Liver (tissue), 9 donors: ENCODE measurements around the gene FBXL4. TPM values are rescaled to one million over a fixed set of nuclear protein-coding genes. Genes with fewer than 3 reads are reported as not detected.

Experiments used
- DNase-seq: peaks from one replicate; pipeline ENCODE4 v3.0.0-alpha.2; 2017; ENCODE audit warnings: low spot score
- H3K27ac ChIP-seq, 2 donors: one replicate each; pipeline ENCODE4 v1.7.0; 2013; ENCODE audit warnings: inconsistent platforms in 2 of 2, low read length in 2 of 2, control low read depth in 1 of 2, low read depth in 1 of 2, mild to moderate bottlenecking in 1 of 2
- H3K27me3 ChIP-seq, 4 donors: one replicate each; pipeline versions ENCODE4 v1.6.1 to v1.7.0; 2013; ENCODE audit warnings: low read length in 3 of 4, inconsistent platforms in 1 of 4, mild to moderate bottlenecking in 1 of 4, moderate library complexity in 1 of 4; ENCODE audit not compliant: control insufficient read depth in 4 of 4, insufficient read depth in 4 of 4
- H3K36me3 ChIP-seq, 4 donors: one replicate each; pipeline versions ENCODE4 v1.6.1 to v1.7.0; 2013; ENCODE audit warnings: low read length in 3 of 4, mild to moderate bottlenecking in 3 of 4, low read depth in 1 of 4, moderate library complexity in 1 of 4; ENCODE audit not compliant: control insufficient read depth in 4 of 4, insufficient read depth in 3 of 4
- H3K4me1 ChIP-seq, 4 donors: one replicate each; pipeline versions ENCODE4 v1.6.1 to v1.7.0; 2013; ENCODE audit warnings: low read length in 3 of 4, mild to moderate bottlenecking in 3 of 4, moderate library complexity in 1 of 4; ENCODE audit not compliant: control insufficient read depth in 4 of 4, insufficient read depth in 4 of 4
- H3K4me3 ChIP-seq, 3 donors: one replicate each; pipeline versions ENCODE4 v1.6.1 to v1.7.0; 2013; ENCODE audit warnings: low read length in 3 of 3, control low read depth in 1 of 3, low read depth in 1 of 3, mild to moderate bottlenecking in 1 of 3
- H3K9ac ChIP-seq, 2 donors: one replicate each; pipeline ENCODE4 v1.7.0; 2013; ENCODE audit warnings: low read length in 2 of 2, mild to moderate bottlenecking in 2 of 2, moderate library complexity in 2 of 2, control low read depth in 1 of 2, low read depth in 1 of 2
- H3K9me3 ChIP-seq, 4 donors: one replicate each; pipeline versions ENCODE4 v1.6.1 to v1.7.0; 2013; ENCODE audit warnings: low read length in 3 of 4; ENCODE audit not compliant: control insufficient read depth in 4 of 4
- ATF3 ChIP-seq: IDR thresholded peaks from 2 replicates; pipeline ENCODE4 v1.6.1; 2016; ENCODE audit warnings: antibody characterized with exemption
- CTCF ChIP-seq: fragments of 150-350 bp; IDR thresholded peaks from 2 replicates; pipeline ENCODE4 v1.5.1; 2017; ENCODE audit warnings: improper control_type of control experiment, low read depth, low read length; ENCODE audit not compliant: missing input control
- EGR1 ChIP-seq, 2 donors: IDR thresholded peaks; 2 replicates each; pipeline ENCODE4 v1.6.1; 2016 to 2018; ENCODE audit warnings: antibody characterized with exemption in 2 of 2, low read depth in 2 of 2
- FOXA1 ChIP-seq: IDR thresholded peaks from 2 replicates; pipeline ENCODE4 v1.6.1; 2016; ENCODE audit warnings: antibody characterized with exemption
- FOXA2 ChIP-seq: IDR thresholded peaks from 2 replicates; pipeline ENCODE4 v1.6.1; 2016; ENCODE audit warnings: antibody characterized with exemption
- GABPA ChIP-seq, 2 donors: IDR thresholded peaks in 1 of 2; conservative IDR thresholded peaks in 1 of 2; 2 replicates each; pipeline ENCODE4 v1.6.1; 2016; ENCODE audit warnings: antibody characterized with exemption in 2 of 2, mild to moderate bottlenecking in 1 of 2, moderate library complexity in 1 of 2
- HNF4A ChIP-seq, 2 donors: conservative IDR thresholded peaks; 2 replicates each; pipeline ENCODE4 v1.6.1; 2016; ENCODE audit warnings: antibody characterized with exemption in 2 of 2, mild to moderate bottlenecking in 2 of 2
- HNF4G ChIP-seq: IDR thresholded peaks from 2 replicates; pipeline ENCODE4 v1.6.1; 2016; ENCODE audit warnings: antibody characterized with exemption
- JUND ChIP-seq, 2 donors: IDR thresholded peaks; 2 replicates each; pipeline ENCODE4 v1.6.1; 2016; ENCODE audit warnings: antibody characterized with exemption in 2 of 2
- MAX ChIP-seq: IDR thresholded peaks from 2 replicates; pipeline ENCODE4 v1.6.1; 2016; ENCODE audit warnings: antibody characterized with exemption
- NR2F2 ChIP-seq: IDR thresholded peaks from 2 replicates; pipeline ENCODE4 v1.6.1; 2016; ENCODE audit warnings: antibody characterized with exemption
- RAD21 ChIP-seq, 2 donors: IDR thresholded peaks; 2 replicates each; pipeline ENCODE4 v1.6.1; 2016; ENCODE audit warnings: antibody characterized with exemption in 2 of 2, mild to moderate bottlenecking in 2 of 2
- REST ChIP-seq: IDR thresholded peaks from 2 replicates; pipeline ENCODE4 v1.6.1; 2016; ENCODE audit warnings: antibody characterized with exemption, mild to moderate bottlenecking
- RXRA ChIP-seq, 2 donors: IDR thresholded peaks; 2 replicates each; pipeline ENCODE4 v1.6.1; 2017 to 2018; ENCODE audit warnings: antibody characterized with exemption in 2 of 2, mild to moderate bottlenecking in 1 of 2
- TAF1 ChIP-seq: conservative IDR thresholded peaks from 2 replicates; pipeline ENCODE4 v1.6.1; 2016; ENCODE audit warnings: antibody characterized with exemption, mild to moderate bottlenecking
- YY1 ChIP-seq: IDR thresholded peaks from 2 replicates; pipeline ENCODE4 v1.6.1; 2016; ENCODE audit warnings: antibody characterized with exemption, mild to moderate bottlenecking
- ZBTB33 ChIP-seq: IDR thresholded peaks from 2 replicates; pipeline ENCODE4 v1.6.1; 2016; ENCODE audit warnings: antibody characterized with exemption
- WGBS: extraction: QIAGEN DNeasy Blood & Tissue Kit; methylation state at CpG from one replicate; pipeline ENCODE4 v1.1.7; 2013; 5-methylcytosine and 5-hydroxymethylcytosine counted together
- polyA plus RNA-seq, 2 donors: library from polyadenylated mRNA; stranded (reverse) in 1 of 2; unstranded in 1 of 2; fragments of 200-250 nt in 1 of 2; fragments of >200 nt in 1 of 2; fragmentation: Nextera tagmentation in 1 of 2; extraction: Ambion mirVana in 1 of 2; gene quantifications; one replicate each; pipeline versions ENCODE4 v1.2.1 to v1.2.3, GENCODE V29; 2013 to 2015
- total RNA-seq, 2 donors: library from RNA; depleted of rRNA; stranded (reverse); fragments of >200 nt; gene quantifications; one replicate each; pipeline ENCODE4 v1.2.3, GENCODE V29; 2014
- donor health status: healthy.
- donor health status: healthy.
- donor health status: healthy.
- donor health status: healthy.
- donor health status: healthy.

FBXL4 gene
- total and polyA plus RNA-seq, 4 donors: 4.1 to 18.8 (median 14.0) TPM

GRCh38 chr6:98980819-98981218, 33.1 kb upstream of the FBXL4 start:
- no peaks in the 10 kb centered on the region for H3K9me3 ChIP-seq
- H3K4me1 ChIP-seq: peaks cover 0 to 4% (median 2%) of the 10 kb centered on the region in 4 donors
- H3K36me3 ChIP-seq: no peaks in the 10 kb centered on the region
- H3K9ac ChIP-seq: no peak overlapping the region
- TF ChIP-seq HNF4G (no peak), NR2F2 (no peak), ATF3 (no peak)
- no peak for DNase-seq
- H3K27me3 ChIP-seq: no peaks in the 10 kb centered on the region
- WGBS: 95% methylated on average over 2 of the region's 2 CpGs
- H3K4me3 ChIP-seq: no peak overlapping the region
- no peak overlapping the region for H3K27ac ChIP-seq

- Histone ChIP-seq H3K9me3 (no peaks in the 10 kb centered on the region), H3K27ac (no peak overlapping the region), H3K36me3 (no peaks in the 10 kb centered on the region), H3K4me1 (peaks cover 0 to 4% (median under 1%) of the 10 kb centered on the region in 4 donors), H3K9ac (no peak overlapping the region), H3K27me3 (no peaks in the 10 kb centered on the region), H3K4me3 (no peak overlapping the region)
- 65% methylated on average over 2 of the region's 2 CpGs for WGBS
- DNase-seq: no peak
- TF ChIP-seq FOXA2: no peak
- TF ChIP-seq GABPA (IDR thresholded peaks at IDR 0.05 in 1 of 2, conservative IDR thresholded peaks at IDR 0.05 in 1 of 2): no peak
- TF ChIP-seq YY1: no peak
- no peak for TF ChIP-seq CTCF
- no peak for TF ChIP-seq ATF3
- no peak for TF ChIP-seq HNF4A (conservative IDR thresholded peaks at IDR 0.05)
- TF ChIP-seq REST: no peak
- TF ChIP-seq ZBTB33: no peak
- no peak for TF ChIP-seq MAX
- TF ChIP-seq NR2F2: no peak
- no peak for TF ChIP-seq EGR1 (IDR thresholded peaks at IDR 0.05; ENCODE audit: low read depth in 2 of 2)
- TF ChIP-seq HNF4G: no peak
- no peak for TF ChIP-seq RAD21 (IDR thresholded peaks at IDR 0.05)
- TF ChIP-seq FOXA1: no peak
- no peak for TF ChIP-seq JUND (IDR thresholded peaks at IDR 0.05)
- no peak for TF ChIP-seq TAF1
- no peak for TF ChIP-seq RXRA (IDR thresholded peaks at IDR 0.05)
Observed at GRCh38 chr6:98977671-98978292, 30.0 kb upstream of the FBXL4 start.
